Gastrocnemius medialis (tissue), 4 donors: ENCODE results near the gene AGL. TPM values are rescaled to one million over a fixed set of nuclear protein-coding genes. Genes with fewer than 3 reads are reported as not detected.

Source experiments
- ATAC-seq, 2 donors: fragments of 150-250 bp; one replicate each; pipeline ENCODE4 v1.9.1; 2016
- DNase-seq, 2 donors: peaks; one replicate each; pipeline ENCODE4 v3.0.0-alpha.2; 2019
- H3K27ac ChIP-seq, 4 donors: fragments of 200-600 bp; sonication (generic); 1 replicate in 1 of 4; 2 replicates in 3 of 4; pipeline ENCODE4 v1.5.1; 2016 to 2018; ENCODE audit warnings: mild to moderate bottlenecking in 2 of 4, moderate library complexity in 1 of 4
- H3K27me3 ChIP-seq, 3 donors: fragments of 200-600 bp; sonication (generic) in 2 of 3; 1 replicate in 1 of 3; 2 replicates in 2 of 3; pipeline versions ENCODE4 v1.5.1 to v1.6.0; 2016 to 2019; ENCODE audit warnings: mild to moderate bottlenecking in 1 of 3, moderate library complexity in 1 of 3
- H3K36me3 ChIP-seq, 2 donors: fragments of 200-600 bp; sonication (generic) in 1 of 2; one replicate each; pipeline ENCODE4 v1.5.1; 2017 to 2018
- H3K4me1 ChIP-seq, 2 donors: fragments of 200-600 bp; sonication (generic) in 1 of 2; one replicate each; pipeline ENCODE4 v1.5.1; 2016 to 2017; ENCODE audit warnings: mild to moderate bottlenecking in 2 of 2
- H3K4me3 ChIP-seq, 4 donors: fragments of 200-600 bp; sonication (generic) in 3 of 4; 1 replicate in 1 of 4; 2 replicates in 3 of 4; pipeline ENCODE4 v1.5.1; 2016 to 2019; ENCODE audit warnings: mild to moderate bottlenecking in 2 of 4
- H3K9me3 ChIP-seq, 3 donors: fragments of 200-600 bp; sonication (generic) in 2 of 3; 1 replicate in 1 of 3; 2 replicates in 2 of 3; pipeline ENCODE4 v1.5.1; 2016 to 2019
- POLR2A ChIP-seq, 2 donors: fragments of 450-650 bp; IDR thresholded peaks; one replicate each; pipeline ENCODE4 v1.6.1; 2017; ENCODE audit warnings: antibody characterized with exemption in 2 of 2, mild to moderate bottlenecking in 2 of 2, moderate library complexity in 2 of 2
- in situ Hi-C, 4 donors: fragments of 200-750 bp; cut with MboI; loops; one replicate each; pipeline versions ENCODE4 v1.15.0 to v1.8.0; 2017; ENCODE audit warnings: low sequenced_read_pairs in 4 of 4
- intact Hi-C: fragments of 100-400 bp; cut with DNase I; formaldehyde crosslinking; loops from one replicate; pipeline ENCODE4 v1.15.1; 2023; ENCODE audit warnings: low total_unique reads
- total RNA-seq, 4 donors: library from RNA; depleted of rRNA; stranded (reverse); fragments of >200 nt; gene quantifications; one replicate each; pipeline versions ENCODE4 v1.1.0 to v1.2.3, GENCODE V29; 2016
- TF ChIP-seq, protein P1 (sequence below), 5 experiments: fragments of 450-650 bp in 3 of 5; fragments of 200-600 bp in 2 of 5; sonication (generic) in 2 of 5; IDR thresholded peaks in 4 of 5; conservative IDR thresholded peaks in 1 of 5; 1 replicate in 4 of 5; 2 replicates in 1 of 5; pipeline ENCODE4 v1.5.1; 2016 to 2019; ENCODE audit warnings: antibody characterized with exemption in 5 of 5, mild to moderate bottlenecking in 3 of 5, moderate library complexity in 3 of 5

AGL gene
- total RNA-seq, 4 donors from 2014 or later = 49.3 to 143 (median 103) TPM

DNA sequence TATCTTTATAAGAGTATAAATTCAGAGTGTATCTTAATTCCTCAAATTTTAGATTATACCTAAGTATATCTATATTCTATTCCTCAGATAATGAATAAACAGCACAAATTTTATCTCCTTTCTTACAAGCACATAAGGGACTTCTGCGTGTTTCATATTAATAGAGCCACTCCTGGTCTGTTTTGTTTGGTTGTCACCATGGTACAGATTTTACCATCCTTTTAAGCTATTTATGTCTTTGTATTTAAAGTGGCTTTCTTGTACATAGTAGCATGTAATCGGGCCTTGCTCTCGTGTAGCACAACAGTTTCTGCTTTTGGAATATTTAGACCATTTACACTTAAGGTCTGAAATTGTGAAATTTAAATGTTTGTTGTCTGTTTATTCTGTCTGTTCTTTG is 67.1 kb downstream of the AGL start:
- H3K36me3 ChIP-seq = peaks cover 0 to 88% of the 10 kb centered on the region in 2 donors

DNA sequence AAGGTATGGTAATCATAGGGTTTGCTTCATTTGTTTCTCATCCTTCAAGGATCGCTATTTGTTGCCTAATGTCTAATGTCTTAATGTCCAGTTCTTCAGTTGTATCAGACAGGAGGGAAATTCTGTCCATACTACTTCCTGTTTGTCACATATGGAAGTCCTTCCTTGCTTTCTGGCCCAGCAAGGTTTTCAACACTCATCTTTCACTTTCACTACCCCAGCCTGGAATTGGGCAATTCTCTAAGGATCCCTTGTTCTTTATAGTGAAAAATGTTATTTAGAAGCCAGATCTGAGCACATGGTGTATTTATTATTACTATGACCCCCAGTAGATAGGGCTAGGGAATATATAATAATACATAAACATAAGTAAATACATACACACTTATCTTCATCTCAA is 69.1 kb downstream of the AGL start:
- ATAC-seq = peak; percentile 36 to 39
- H3K27ac ChIP-seq = peak overlapping the region in 1 of 4 donors; percentile 47
- H3K4me3 ChIP-seq = no peak overlapping the region
- H3K9me3 ChIP-seq = no peaks in the 10 kb centered on the region
- intact Hi-C loops = no loop called here
- in situ Hi-C loops = no loop called here
- DNase-seq = no peak
- no peaks in the 10 kb centered on the region for H3K27me3 ChIP-seq
- H3K4me1 ChIP-seq = no peaks in the 10 kb centered on the region
- no peak for TF ChIP-seq POLR2A (IDR thresholded peaks at IDR 0.05)
- TF ChIP-seq, protein P1, sequence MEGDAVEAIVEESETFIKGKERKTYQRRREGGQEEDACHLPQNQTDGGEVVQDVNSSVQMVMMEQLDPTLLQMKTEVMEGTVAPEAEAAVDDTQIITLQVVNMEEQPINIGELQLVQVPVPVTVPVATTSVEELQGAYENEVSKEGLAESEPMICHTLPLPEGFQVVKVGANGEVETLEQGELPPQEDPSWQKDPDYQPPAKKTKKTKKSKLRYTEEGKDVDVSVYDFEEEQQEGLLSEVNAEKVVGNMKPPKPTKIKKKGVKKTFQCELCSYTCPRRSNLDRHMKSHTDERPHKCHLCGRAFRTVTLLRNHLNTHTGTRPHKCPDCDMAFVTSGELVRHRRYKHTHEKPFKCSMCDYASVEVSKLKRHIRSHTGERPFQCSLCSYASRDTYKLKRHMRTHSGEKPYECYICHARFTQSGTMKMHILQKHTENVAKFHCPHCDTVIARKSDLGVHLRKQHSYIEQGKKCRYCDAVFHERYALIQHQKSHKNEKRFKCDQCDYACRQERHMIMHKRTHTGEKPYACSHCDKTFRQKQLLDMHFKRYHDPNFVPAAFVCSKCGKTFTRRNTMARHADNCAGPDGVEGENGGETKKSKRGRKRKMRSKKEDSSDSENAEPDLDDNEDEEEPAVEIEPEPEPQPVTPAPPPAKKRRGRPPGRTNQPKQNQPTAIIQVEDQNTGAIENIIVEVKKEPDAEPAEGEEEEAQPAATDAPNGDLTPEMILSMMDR (IDR thresholded peaks at IDR 0.05 in 4 of 5, conservative IDR thresholded peaks at IDR 0.05 in 1 of 5) = no peak
- H3K36me3 ChIP-seq = peaks cover 0 to 77% of the 10 kb centered on the region in 2 donors

More for the DNA sequence above, 67.1 kb downstream of the AGL start:
- no peaks in the 10 kb centered on the region for H3K27me3 ChIP-seq
- no peaks in the 10 kb centered on the region for H3K9me3 ChIP-seq
- DNase-seq = no peak
- no peak overlapping the region for H3K4me3 ChIP-seq
- in situ Hi-C loops (no loop called here), intact Hi-C loops (no loop called here)
- H3K4me1 ChIP-seq = no peaks in the 10 kb centered on the region
- no peak for ATAC-seq
- TF ChIP-seq POLR2A (IDR thresholded peaks at IDR 0.05) = no peak
- TF ChIP-seq, protein P1 (IDR thresholded peaks at IDR 0.05 in 4 of 5, conservative IDR thresholded peaks at IDR 0.05 in 1 of 5) = no peak
- peak overlapping the region in 1 of 4 donors; percentile 7 for H3K27ac ChIP-seq

DNA sequence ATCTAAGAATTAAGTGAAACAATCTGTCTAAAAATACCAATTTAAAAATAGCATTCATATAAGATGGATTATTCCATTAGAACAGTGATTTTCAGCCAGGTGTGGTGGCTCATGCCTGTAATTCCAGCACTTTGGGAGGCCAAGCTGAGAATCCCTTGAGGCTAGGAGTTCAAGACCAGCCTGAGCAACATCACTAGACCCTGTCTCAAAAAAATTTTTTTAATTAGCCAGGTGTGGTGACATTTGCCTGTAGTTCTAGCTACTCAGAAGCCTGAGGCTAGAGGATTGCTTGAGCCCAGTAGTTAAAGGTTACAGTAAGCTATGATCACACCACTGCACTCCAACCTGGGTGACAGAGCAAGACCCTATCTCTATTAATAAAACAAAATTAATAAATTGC is 84.6 kb downstream of the AGL start:
- ATAC-seq (no peak), DNase-seq (no peak)
- no peak overlapping the region for H3K27ac ChIP-seq
- in situ Hi-C loops = no loop called here
- no peaks in the 10 kb centered on the region for H3K9me3 ChIP-seq
- H3K4me3 ChIP-seq = no peak overlapping the region
- no peaks in the 10 kb centered on the region for H3K36me3 ChIP-seq
- no peak for TF ChIP-seq POLR2A (IDR thresholded peaks at IDR 0.05)
- TF ChIP-seq, protein P1 (IDR thresholded peaks at IDR 0.05 in 4 of 5, conservative IDR thresholded peaks at IDR 0.05 in 1 of 5) = no peak
- no peaks in the 10 kb centered on the region for H3K4me1 ChIP-seq
- intact Hi-C loops = no loop called here
- H3K27me3 ChIP-seq = no peaks in the 10 kb centered on the region

DNA sequence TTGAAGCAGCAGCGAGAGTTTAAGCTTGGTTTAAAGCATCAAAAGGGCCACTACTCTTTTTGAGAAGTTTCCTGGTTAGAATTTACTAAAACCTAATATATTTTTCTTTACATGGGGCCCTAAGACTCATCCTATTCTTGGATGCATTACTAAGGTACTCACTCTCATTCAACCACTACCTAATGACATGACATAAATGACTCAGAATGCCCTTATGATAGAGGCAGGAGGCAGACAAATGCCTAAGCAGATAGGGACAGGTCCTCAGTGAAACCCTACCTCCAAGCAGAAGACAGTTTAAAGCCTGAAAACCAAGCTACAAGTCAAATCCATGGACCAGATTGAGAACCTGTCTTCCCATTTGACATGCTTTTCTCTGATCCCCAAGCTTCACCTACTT is 85.4 kb downstream of the AGL start:
- no peak overlapping the region for H3K4me3 ChIP-seq
- no peak for TF ChIP-seq POLR2A (IDR thresholded peaks at IDR 0.05)
- TF ChIP-seq, protein P1 (IDR thresholded peaks at IDR 0.05 in 4 of 5, conservative IDR thresholded peaks at IDR 0.05 in 1 of 5) = no peak

DNA sequence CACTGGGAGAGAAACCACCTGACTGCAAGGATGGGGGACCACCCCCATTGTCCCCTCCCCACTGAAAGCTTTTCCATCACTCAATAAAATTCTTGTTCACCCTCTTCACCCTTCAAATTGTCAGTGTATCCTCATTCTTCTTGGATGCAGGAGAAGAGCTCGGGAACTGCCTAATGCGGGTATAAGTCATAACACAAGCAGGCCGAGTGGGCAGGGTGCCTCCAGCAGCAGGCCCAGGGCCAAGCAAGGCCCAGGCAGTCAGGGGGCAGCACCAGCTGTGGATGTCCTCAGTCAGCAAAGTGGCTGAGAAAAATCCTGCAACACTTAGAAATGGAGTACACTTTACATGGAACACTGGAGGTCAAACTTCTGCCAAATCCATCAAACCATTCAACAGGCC is 85.9 kb downstream of the AGL start:
- TF ChIP-seq POLR2A (IDR thresholded peaks at IDR 0.05) = no peak
- TF ChIP-seq, protein P1 (IDR thresholded peaks at IDR 0.05 in 4 of 5, conservative IDR thresholded peaks at IDR 0.05 in 1 of 5) = no peak
- DNase-seq = no peak

More for the DNA sequence above, 85.4 kb downstream of the AGL start:
- in situ Hi-C loops = no loop called here
- Histone ChIP-seq H3K4me1 (no peaks in the 10 kb centered on the region), H3K9me3 (no peaks in the 10 kb centered on the region), H3K27me3 (no peaks in the 10 kb centered on the region), H3K27ac (no peak overlapping the region), H3K36me3 (no peaks in the 10 kb centered on the region)
- no peak for DNase-seq
- no peak for ATAC-seq
- intact Hi-C loops = no loop called here

More for the DNA sequence above, 85.9 kb downstream of the AGL start:
- H3K4me1 ChIP-seq = no peaks in the 10 kb centered on the region
- H3K27ac ChIP-seq = no peak overlapping the region
- H3K9me3 ChIP-seq = no peaks in the 10 kb centered on the region
- no peak overlapping the region for H3K4me3 ChIP-seq
- no peak for ATAC-seq
- no peaks in the 10 kb centered on the region for H3K36me3 ChIP-seq
- in situ Hi-C loops (no loop called here), intact Hi-C loops (no loop called here)
- H3K27me3 ChIP-seq = no peaks in the 10 kb centered on the region
